Aortic smooth muscle cell (primary cell): ENCODE results near the gene FBXL3. TPM values are rescaled to one million over a fixed set of nuclear protein-coding genes. Genes with fewer than 3 reads are reported as not detected.

Experiments
- total RNA-seq: library from RNA; depleted of rRNA; stranded (reverse); fragments of >200 nt; gene quantifications from 2 replicates; pipeline ENCODE4 v1.2.3, GENCODE V29; 2014

Gene FBXL3, protein sequence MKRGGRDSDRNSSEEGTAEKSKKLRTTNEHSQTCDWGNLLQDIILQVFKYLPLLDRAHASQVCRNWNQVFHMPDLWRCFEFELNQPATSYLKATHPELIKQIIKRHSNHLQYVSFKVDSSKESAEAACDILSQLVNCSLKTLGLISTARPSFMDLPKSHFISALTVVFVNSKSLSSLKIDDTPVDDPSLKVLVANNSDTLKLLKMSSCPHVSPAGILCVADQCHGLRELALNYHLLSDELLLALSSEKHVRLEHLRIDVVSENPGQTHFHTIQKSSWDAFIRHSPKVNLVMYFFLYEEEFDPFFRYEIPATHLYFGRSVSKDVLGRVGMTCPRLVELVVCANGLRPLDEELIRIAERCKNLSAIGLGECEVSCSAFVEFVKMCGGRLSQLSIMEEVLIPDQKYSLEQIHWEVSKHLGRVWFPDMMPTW
- total RNA-seq: 63.9 and 65.3 TPM in 2 replicates

DNA sequence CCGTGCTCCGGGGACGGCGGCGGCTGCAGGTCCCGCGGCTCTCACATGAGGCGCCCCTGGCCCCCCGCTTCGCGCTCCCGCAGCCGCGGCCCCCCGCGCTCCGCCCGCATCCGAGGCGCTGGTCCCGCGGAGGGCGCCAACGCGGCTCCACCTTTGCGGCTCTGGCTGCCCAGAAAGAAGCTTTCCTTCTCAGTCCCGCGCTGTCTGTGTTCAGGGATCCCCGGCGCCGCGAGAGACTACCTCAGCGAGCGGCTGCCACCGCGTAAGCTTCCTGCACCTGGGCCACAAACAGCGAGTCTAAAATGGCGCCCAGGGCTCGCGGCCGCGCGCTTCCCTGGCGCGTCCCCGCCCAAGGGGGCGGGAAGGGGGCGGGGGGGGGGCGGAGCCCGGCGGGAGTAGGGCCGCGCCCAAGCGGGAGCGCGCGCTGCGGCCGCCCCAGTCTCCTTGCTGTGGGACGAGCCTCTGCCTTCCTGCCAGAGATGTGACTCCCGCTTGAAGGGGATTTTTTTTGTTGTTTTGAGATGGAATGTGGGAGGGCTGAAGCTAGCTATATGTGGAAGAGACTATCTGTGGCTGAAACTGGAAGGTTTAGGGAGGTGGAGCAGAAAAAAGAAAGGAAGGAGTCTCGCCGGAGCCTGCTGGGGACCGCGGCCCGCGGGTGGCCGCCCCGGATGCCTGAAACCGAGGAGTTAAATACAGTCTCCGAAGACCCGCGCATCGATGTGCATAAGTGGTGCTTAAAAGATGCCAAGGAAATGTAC, at the start of gene FBXL3:
FBXL3 (minus strand) TSS at position 299 of the 761 bp plus-strand sequence. CDS start 5,299 bp downstream, outside the sequence.

GRCh38 chr13:76991796-76992547, 35.0 kb downstream of the FBXL3 start, which contains the start of gene CLN5:
Gene CLN5, plus strand, starts transcription at chr13:76992081. Its CDS starts 18 bp downstream, at chr13:76992099.

Other genes with a start within 250 kb of the FBXL3 start
- gene KCTD12, start 140.8 kb downstream of the FBXL3 start, total RNA-seq: 73.1 and 97.4 TPM in 2 replicates
- gene ACOD1, start 78.6 kb downstream of the FBXL3 start, total RNA-seq: not detected in 2 replicates
- gene CLN5, start 35.1 kb downstream of the FBXL3 start, total RNA-seq: 27.3 and 32.8 TPM in 2 replicates